ENCODE data around the gene UNC45A. TPM values are rescaled to one million over a fixed set of nuclear protein-coding genes. Genes with fewer than 3 reads are reported as not detected.

The UNC45A gene
- total and polyA plus RNA-seq, 2 of the 13 experiments (the other 11 are each of a cell fraction or from before 2014, with no cell fraction given) = 33.8 to 39.7 TPM

- TF ChIP-seq EED (CRISPR knock-in tag; IDR thresholded peaks at IDR 0.05) = no peak
- no peak for TF ChIP-seq ZNF850 (CRISPR knock-in tag; conservative IDR thresholded peaks at IDR 0.05)
- peak; percentile 87; the same call in 2 of the 3 replicates for TF ChIP-seq MXI1 (IDR thresholded peaks at IDR 0.05; ENCODE audit: borderline replicate concordance, low read depth, low read length)
- no peak for TF ChIP-seq ONECUT2 (CRISPR knock-in tag; IDR thresholded peaks at IDR 0.05)
- peak; percentile 73 for TF ChIP-seq AGO1 (IDR thresholded peaks at IDR 0.05; ENCODE audit: low read depth, low read length, poor library complexity, severe bottlenecking)
- TF ChIP-seq BATF2 (CRISPR knock-in tag; IDR thresholded peaks at IDR 0.05) = peak; percentile 82
- no peak for TF ChIP-seq ZNF12 (CRISPR knock-in tag; IDR thresholded peaks at IDR 0.05)
- no peak for TF ChIP-seq POLR2AphosphoS2 (IDR thresholded peaks at IDR 0.05; ENCODE audit: low read depth, low read length)
- TF ChIP-seq, protein P1, sequence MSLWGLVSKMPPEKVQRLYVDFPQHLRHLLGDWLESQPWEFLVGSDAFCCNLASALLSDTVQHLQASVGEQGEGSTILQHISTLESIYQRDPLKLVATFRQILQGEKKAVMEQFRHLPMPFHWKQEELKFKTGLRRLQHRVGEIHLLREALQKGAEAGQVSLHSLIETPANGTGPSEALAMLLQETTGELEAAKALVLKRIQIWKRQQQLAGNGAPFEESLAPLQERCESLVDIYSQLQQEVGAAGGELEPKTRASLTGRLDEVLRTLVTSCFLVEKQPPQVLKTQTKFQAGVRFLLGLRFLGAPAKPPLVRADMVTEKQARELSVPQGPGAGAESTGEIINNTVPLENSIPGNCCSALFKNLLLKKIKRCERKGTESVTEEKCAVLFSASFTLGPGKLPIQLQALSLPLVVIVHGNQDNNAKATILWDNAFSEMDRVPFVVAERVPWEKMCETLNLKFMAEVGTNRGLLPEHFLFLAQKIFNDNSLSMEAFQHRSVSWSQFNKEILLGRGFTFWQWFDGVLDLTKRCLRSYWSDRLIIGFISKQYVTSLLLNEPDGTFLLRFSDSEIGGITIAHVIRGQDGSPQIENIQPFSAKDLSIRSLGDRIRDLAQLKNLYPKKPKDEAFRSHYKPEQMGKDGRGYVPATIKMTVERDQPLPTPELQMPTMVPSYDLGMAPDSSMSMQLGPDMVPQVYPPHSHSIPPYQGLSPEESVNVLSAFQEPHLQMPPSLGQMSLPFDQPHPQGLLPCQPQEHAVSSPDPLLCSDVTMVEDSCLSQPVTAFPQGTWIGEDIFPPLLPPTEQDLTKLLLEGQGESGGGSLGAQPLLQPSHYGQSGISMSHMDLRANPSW (CRISPR knock-in tag; IDR thresholded peaks at IDR 0.05; ENCODE audit: borderline replicate concordance) = peak; percentile 79; the same call in 1 of the 2 replicates
- no peak for TF ChIP-seq ZNF484 (CRISPR knock-in tag; IDR thresholded peaks at IDR 0.05; ENCODE audit: borderline replicate concordance, low read depth)
- TF ChIP-seq ZNF782 (CRISPR knock-in tag; IDR thresholded peaks at IDR 0.05; ENCODE audit: borderline replicate concordance) = no peak
- TF ChIP-seq TAF15 (IDR thresholded peaks at IDR 0.05; ENCODE audit: low read depth, low read length, poor library complexity, severe bottlenecking) = peak; percentile 44
- TF ChIP-seq ELF4 (CRISPR knock-in tag; IDR thresholded peaks at IDR 0.05; ENCODE audit: borderline replicate concordance) = no peak
- no peak for TF ChIP-seq SOX5 (CRISPR knock-in tag; IDR thresholded peaks at IDR 0.05; ENCODE audit: borderline replicate concordance)
- TF ChIP-seq ZNF790 (CRISPR knock-in tag; IDR thresholded peaks at IDR 0.05; ENCODE audit: borderline replicate concordance) = peak; percentile 87; the same call in 1 of the 2 replicates
- TF ChIP-seq HDAC1 (CRISPR knock-in tag; IDR thresholded peaks at IDR 0.05) = peak; percentile 87
- TF ChIP-seq NFIB (CRISPR knock-in tag; IDR thresholded peaks at IDR 0.05; ENCODE audit: borderline replicate concordance) = 0 out of 2 replicates have a peak, but pooled peaks have one; percentile 65
- no peak for TF ChIP-seq FOXO1 (CRISPR knock-in tag; IDR thresholded peaks at IDR 0.05)
- no peak for TF ChIP-seq ZNF614 (CRISPR knock-in tag; IDR thresholded peaks at IDR 0.05; ENCODE audit: borderline replicate concordance)
- peak; percentile 78 for TF ChIP-seq ZC3H13 (CRISPR knock-in tag; IDR thresholded peaks at IDR 0.05)
- TF ChIP-seq ZFP41 (CRISPR knock-in tag; IDR thresholded peaks at IDR 0.05; ENCODE audit: borderline replicate concordance) = peak; percentile 74; the same call in 1 of the 2 replicates
- TF ChIP-seq, protein P2, sequence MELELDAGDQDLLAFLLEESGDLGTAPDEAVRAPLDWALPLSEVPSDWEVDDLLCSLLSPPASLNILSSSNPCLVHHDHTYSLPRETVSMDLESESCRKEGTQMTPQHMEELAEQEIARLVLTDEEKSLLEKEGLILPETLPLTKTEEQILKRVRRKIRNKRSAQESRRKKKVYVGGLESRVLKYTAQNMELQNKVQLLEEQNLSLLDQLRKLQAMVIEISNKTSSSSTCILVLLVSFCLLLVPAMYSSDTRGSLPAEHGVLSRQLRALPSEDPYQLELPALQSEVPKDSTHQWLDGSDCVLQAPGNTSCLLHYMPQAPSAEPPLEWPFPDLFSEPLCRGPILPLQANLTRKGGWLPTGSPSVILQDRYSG (CRISPR knock-in tag; IDR thresholded peaks at IDR 0.05) = peak; percentile 85; the same call in 1 of the 2 replicates
- no peak for TF ChIP-seq ZBTB8A (CRISPR knock-in tag; IDR thresholded peaks at IDR 0.05; ENCODE audit: borderline replicate concordance, low read depth)
- no peak for TF ChIP-seq ZNF207 (IDR thresholded peaks at IDR 0.05; ENCODE audit: borderline replicate concordance)
- TF ChIP-seq SMAD1 (CRISPR knock-in tag; IDR thresholded peaks at IDR 0.05; ENCODE audit: borderline replicate concordance, low read depth) = no peak; the same call in 1 of the 2 replicates
Observed at GRCh38 chr15:90954712-90955623, 19.9 kb downstream of the UNC45A start, which contains the start of gene RCCD1 (continued).

Data from HepG2 (cell line).